Epithelial cell of esophagus (primary cell): ENCODE measurements around the gene NMRK1.

Experiments used
- DNase-seq: peaks from one replicate; pipeline ENCODE4 v3.0.0; 2010; ENCODE audit warnings: low read depth
- H3K4me3 ChIP-seq: 2 replicates; pipeline ENCODE4 v1.5.1; 2011; ENCODE audit warnings: mild to moderate bottlenecking, low read length, control low read depth
- TF ChIP-seq, protein P1 (sequence below): IDR thresholded peaks from 2 replicates; pipeline ENCODE4 v1.5.1; 2011; ENCODE audit warnings: low read depth, mild to moderate bottlenecking, low read length, control low read depth, inconsistent platforms; ENCODE audit not compliant: insufficient read depth; ENCODE audit errors: missing control alignments

Gene NMRK1

DNA sequence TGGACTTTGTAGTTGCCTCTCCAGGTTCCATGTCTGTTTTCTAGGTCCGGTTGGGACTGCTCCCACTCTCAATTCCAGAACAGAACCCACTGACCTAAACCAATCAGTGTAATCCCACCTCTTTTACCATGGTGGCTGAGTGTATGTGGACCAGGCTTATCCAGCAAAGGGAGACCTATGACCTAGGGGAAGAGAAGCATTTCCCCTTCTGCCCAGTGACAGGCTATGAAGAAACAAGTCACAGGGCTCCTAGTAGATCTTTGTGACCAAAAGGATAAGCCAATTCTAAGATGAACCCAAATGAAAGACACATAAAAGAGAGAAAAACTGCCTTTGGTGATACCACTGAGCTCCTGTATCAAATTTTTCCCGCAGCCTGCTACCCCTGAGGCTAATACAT is 6.3 kb downstream of the NMRK1 start:
- no peak for DNase-seq
- TF ChIP-seq, protein P1, sequence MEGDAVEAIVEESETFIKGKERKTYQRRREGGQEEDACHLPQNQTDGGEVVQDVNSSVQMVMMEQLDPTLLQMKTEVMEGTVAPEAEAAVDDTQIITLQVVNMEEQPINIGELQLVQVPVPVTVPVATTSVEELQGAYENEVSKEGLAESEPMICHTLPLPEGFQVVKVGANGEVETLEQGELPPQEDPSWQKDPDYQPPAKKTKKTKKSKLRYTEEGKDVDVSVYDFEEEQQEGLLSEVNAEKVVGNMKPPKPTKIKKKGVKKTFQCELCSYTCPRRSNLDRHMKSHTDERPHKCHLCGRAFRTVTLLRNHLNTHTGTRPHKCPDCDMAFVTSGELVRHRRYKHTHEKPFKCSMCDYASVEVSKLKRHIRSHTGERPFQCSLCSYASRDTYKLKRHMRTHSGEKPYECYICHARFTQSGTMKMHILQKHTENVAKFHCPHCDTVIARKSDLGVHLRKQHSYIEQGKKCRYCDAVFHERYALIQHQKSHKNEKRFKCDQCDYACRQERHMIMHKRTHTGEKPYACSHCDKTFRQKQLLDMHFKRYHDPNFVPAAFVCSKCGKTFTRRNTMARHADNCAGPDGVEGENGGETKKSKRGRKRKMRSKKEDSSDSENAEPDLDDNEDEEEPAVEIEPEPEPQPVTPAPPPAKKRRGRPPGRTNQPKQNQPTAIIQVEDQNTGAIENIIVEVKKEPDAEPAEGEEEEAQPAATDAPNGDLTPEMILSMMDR, result no peak
- H3K4me3 ChIP-seq, result no peak overlapping the region

- TF ChIP-seq, protein P1, result no peak
- DNase-seq, result no peak
Measured at GRCh38 chr9:75072895-75073294, 15.1 kb downstream of the NMRK1 start.

GRCh38 chr9:75071530-75072122 is 16.3 kb downstream of the NMRK1 start:
- H3K4me3 ChIP-seq, result no peak overlapping the region
- peak; percentile 97 for DNase-seq
- TF ChIP-seq, protein P1, result peak; percentile 23

More at GRCh38 chr9:75072895-75073294, 15.1 kb downstream of the NMRK1 start:
- H3K4me3 ChIP-seq, result no peak overlapping the region

- no peak overlapping the region for H3K4me3 ChIP-seq
- no peak for DNase-seq
- TF ChIP-seq, protein P1, result no peak
Measured at GRCh38 chr9:75069171-75069570, 18.8 kb downstream of the NMRK1 start.

- no peak for DNase-seq
- H3K4me3 ChIP-seq, result no peak overlapping the region
- TF ChIP-seq, protein P1, result no peak
Measured at GRCh38 chr9:75067894-75068293, 20.1 kb downstream of the NMRK1 start.

GRCh38 chr9:75065510-75065909 is 22.4 kb downstream of the NMRK1 start:
- no peak overlapping the region for H3K4me3 ChIP-seq
- TF ChIP-seq, protein P1, result no peak
- DNase-seq, result no peak
